Skeletal muscle satellite cell (primary cell): ENCODE results near the gene HLA-DMB.

Experiments used
- H3K27me3 ChIP-seq: 2 replicates; pipeline ENCODE4 v1.7.0; 2013; ENCODE audit warnings: low read length; ENCODE audit not compliant: control insufficient read depth, insufficient read depth
- H3K36me3 ChIP-seq: 2 replicates; pipeline ENCODE4 v1.7.0; 2013; ENCODE audit warnings: mild to moderate bottlenecking, control low read depth, low read length; ENCODE audit not compliant: insufficient read depth
- H3K4me1 ChIP-seq: 2 replicates; pipeline ENCODE4 v1.7.0; 2013; ENCODE audit warnings: low read length; ENCODE audit not compliant: control insufficient read depth, insufficient read depth
- H3K4me2 ChIP-seq: 2 replicates; pipeline ENCODE4 v1.7.0; 2013; ENCODE audit warnings: mild to moderate bottlenecking, low read length
- H3K4me3 ChIP-seq: 2 replicates; pipeline ENCODE4 v1.7.0; 2013; ENCODE audit warnings: low read length
- H3K9ac ChIP-seq: 2 replicates; pipeline ENCODE4 v1.7.0; 2013; ENCODE audit warnings: mild to moderate bottlenecking, low read depth, low read length, moderate library complexity
- H3K9me3 ChIP-seq: replicated peaks from 2 replicates; pipeline ENCODE4 v1.7.0; 2013; ENCODE audit warnings: mild to moderate bottlenecking, control low read depth, low read length

Gene HLA-DMB

DNA sequence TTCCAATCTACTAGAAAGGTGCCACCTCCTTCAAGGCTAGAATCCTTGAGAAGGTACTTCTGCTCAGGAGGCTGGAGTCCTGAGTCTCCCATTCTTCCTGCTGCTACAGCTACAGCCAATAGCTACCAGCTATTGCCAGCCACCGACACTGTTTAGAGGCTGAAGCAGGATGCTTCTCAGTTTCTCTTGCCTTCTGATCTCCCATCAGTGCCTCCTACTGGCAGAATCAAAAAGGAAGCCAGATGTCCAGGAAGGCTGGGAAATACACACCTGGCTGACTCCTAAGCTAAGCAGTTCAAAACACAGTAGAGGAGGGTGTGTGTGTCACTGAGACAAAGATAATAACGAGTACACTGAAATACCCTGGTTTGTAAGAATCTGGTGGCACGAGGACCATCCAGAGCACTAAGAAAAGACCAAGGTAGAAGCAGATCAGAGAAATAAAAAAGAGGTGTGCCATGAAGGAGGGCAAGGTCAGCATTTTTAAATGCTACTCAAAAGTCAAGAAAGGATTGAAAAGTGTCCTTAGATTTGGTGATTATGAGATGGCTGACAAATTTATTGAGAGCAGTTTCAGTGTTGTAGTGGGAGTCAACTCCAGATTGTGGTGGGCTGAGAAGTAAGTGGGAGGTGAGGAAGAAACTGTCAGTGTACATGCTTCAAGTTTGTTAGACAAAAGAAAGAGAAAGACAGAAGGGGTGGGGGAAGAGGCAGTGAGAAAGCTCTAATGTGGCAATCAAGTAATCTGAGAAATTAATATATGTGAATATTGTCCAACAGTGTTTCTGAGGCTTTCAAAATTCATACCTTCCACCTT lies 14.4 kb upstream of the HLA-DMB start:
- Histone ChIP-seq H3K9me3 (no peaks in the 10 kb centered on the region), H3K4me2 (no peak overlapping the region), H3K4me3 (no peak overlapping the region), H3K9ac (no peak overlapping the region), H3K36me3 (no peaks in the 10 kb centered on the region), H3K4me1 (no peaks in the 10 kb centered on the region), H3K27me3 (no peaks in the 10 kb centered on the region)

DNA sequence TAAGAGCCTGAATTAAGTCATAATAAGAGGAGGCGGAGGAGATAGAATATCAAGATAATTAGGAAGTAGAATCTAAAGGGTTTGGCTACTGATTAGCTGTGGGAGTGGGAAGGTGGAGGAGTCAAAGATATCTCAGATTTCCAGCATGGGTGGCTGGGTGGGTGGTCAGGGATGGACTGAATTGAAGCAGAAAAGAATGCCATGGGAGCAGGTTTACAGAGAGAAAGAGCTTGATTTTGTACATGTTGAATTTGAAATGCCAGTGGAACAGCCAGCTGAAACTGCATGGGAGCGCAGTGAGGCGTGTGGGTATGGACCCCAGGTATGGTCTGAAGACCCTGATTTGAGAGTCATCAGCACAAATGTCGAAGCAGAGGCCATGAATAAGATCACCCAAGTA lies 13.4 kb upstream of the HLA-DMB start:
- Histone ChIP-seq H3K36me3 (no peaks in the 10 kb centered on the region), H3K9me3 (no peaks in the 10 kb centered on the region), H3K4me2 (no peak overlapping the region), H3K4me3 (no peak overlapping the region), H3K27me3 (no peaks in the 10 kb centered on the region), H3K9ac (no peak overlapping the region), H3K4me1 (no peaks in the 10 kb centered on the region)

DNA sequence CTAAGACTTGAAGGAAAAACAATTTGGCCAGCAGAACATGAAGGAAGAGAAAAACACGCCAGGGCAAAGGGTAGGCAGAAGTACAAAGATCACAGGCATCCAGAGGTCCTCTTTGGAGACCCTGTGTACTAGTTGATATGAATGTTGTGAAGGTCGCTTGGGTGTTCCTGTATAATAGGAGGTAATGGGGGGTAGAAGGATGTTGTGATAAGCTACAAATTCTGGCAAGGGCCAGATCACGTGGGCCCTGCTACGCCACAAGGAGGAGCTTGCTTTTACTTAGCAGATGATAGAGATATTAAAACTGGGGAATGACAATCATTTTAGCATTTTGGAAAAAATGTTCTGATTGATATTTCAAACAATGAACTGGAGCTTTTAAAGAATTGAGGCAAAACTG lies 12.9 kb upstream of the HLA-DMB start:
- Histone ChIP-seq H3K9ac (no peak overlapping the region), H3K4me3 (no peak overlapping the region), H3K36me3 (no peaks in the 10 kb centered on the region), H3K4me2 (no peak overlapping the region), H3K9me3 (no peaks in the 10 kb centered on the region), H3K27me3 (peaks cover 4% of the 10 kb centered on the region), H3K4me1 (no peaks in the 10 kb centered on the region)

DNA sequence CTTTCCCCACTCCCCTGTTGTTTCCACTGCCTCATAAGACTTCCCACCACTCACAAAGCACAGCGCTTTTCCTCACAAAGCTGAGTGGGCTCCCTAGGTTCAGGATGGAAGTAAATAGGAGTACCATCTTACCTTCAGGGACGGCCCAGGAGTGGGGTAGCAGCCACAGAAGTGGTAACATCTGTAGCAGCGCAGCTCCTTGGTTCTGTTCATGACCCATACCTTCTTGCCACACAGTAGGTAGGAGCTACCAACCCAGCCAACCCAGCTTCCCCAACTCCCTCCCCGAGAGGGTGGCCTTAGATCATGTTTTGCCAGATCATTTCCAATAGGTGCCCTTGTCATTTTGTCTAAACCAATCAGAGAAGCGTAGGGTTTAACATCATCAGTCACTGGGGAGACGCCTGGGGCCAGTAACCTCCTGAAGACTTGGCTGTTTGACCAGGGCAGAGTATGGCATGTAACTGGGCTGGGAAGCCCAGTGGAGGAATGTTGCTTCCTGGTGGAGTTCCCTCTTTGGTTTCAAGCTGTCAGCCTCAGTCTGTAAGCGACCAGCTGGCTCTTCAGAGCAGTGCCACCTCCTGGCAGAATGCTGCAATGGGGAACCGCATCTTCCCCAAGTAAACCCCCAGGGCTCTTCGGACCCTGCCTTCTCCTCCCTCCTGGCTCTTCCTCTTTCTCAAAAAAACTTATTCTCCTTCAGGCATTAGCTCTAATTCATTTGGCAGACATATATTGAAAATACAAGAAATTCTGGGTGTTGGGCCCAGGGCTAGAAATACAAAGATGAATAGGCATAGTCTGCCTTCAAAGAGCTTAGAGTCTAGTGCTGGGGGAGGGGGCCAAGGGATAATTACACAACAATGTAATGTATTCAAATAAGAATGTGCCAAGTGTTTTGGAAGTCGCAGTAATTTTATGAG lies 12.2 kb upstream of the HLA-DMB start, which contains the start of gene HLA-DMA:
Gene HLA-DMA (minus strand): TSS at position 281 of the 923 bp plus-strand sequence. CDS start 61 bp downstream, at position 220.
- Histone ChIP-seq H3K4me1 (no peaks in the 10 kb centered on the region), H3K9me3 (no peaks in the 10 kb centered on the region), H3K27me3 (peaks cover 11% of the 10 kb centered on the region), H3K36me3 (no peaks in the 10 kb centered on the region), H3K4me2 (peak within 1 kb of the TSS; percentile 44), H3K4me3 (no peak within 1 kb of the TSS), H3K9ac (no peak within 1 kb of the TSS)

DNA sequence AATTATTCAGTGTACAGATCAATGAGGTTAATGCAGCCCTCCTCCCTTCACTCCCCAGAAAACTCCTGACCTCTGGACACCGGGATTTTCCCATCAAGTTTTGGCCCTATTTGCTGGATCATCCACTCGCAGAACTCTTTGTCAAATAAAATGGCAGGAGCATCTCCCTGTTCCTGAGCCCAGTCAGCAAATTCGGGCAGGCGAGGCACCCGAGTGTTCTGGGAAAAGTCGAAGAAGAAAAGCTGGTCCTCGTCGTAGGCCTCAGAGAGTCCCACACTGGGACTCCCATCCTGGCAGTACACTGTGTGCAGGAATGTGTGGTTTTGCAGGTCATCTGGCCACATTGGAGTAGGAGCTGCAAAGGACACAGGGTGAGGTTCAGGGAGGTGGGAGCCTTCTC lies 9.6 kb upstream of the HLA-DMB start:
- no peaks in the 10 kb centered on the region for H3K36me3 ChIP-seq
- no peaks in the 10 kb centered on the region for H3K4me1 ChIP-seq
- no peak overlapping the region for H3K4me3 ChIP-seq
- no peak overlapping the region for H3K4me2 ChIP-seq
- H3K9ac ChIP-seq = no peak overlapping the region
- peaks cover 25% of the 10 kb centered on the region for H3K27me3 ChIP-seq
- no peaks in the 10 kb centered on the region for H3K9me3 ChIP-seq

DNA sequence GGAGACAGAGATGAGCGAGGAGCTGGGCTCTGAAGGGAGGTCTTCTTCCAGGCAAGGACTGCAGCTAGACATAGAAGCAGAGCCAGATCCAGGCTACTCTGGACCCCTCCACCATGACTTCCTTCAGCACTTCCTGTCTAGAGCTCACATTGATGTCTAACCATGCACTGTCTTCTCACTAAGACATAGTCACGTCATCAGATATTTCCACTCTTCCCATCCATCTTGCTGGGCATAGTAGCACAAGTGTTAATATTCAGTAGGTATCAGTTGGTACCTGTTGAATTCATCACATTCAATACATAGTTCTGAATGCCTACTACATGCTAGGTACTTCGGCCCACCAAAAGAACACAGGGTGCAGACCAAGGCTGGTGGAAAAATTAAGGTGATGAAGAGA lies 9.2 kb upstream of the HLA-DMB start:
- H3K27me3 ChIP-seq = peaks cover 28% of the 10 kb centered on the region
- no peaks in the 10 kb centered on the region for H3K36me3 ChIP-seq
- no peak overlapping the region for H3K4me3 ChIP-seq
- no peak overlapping the region for H3K4me2 ChIP-seq
- H3K9me3 ChIP-seq = no peaks in the 10 kb centered on the region
- no peaks in the 10 kb centered on the region for H3K4me1 ChIP-seq
- no peak overlapping the region for H3K9ac ChIP-seq

DNA sequence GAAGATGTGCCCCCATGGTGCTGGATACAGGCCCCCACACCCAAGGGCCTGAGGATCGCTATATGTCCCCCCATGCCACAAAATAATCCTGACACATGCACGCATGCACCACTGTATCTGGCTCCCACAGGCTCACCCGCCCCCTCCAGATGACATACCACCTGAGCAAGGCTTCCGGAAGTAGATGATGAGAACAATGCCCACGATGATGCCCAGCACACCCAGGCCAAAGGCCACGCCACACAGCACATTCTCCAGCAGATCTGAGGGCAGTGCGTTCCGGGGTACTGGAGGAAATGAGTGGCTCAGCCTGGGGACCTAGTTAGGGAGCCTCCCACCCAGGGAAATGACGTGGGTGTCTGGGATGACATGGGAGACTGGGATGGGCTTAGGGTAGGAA lies 8.3 kb upstream of the HLA-DMB start:
- H3K4me1 ChIP-seq = no peaks in the 10 kb centered on the region
- no peaks in the 10 kb centered on the region for H3K36me3 ChIP-seq
- no peak overlapping the region for H3K4me2 ChIP-seq
- no peaks in the 10 kb centered on the region for H3K9me3 ChIP-seq
- no peak overlapping the region for H3K4me3 ChIP-seq
- no peak overlapping the region for H3K9ac ChIP-seq
- H3K27me3 ChIP-seq = peaks cover 36% of the 10 kb centered on the region

DNA sequence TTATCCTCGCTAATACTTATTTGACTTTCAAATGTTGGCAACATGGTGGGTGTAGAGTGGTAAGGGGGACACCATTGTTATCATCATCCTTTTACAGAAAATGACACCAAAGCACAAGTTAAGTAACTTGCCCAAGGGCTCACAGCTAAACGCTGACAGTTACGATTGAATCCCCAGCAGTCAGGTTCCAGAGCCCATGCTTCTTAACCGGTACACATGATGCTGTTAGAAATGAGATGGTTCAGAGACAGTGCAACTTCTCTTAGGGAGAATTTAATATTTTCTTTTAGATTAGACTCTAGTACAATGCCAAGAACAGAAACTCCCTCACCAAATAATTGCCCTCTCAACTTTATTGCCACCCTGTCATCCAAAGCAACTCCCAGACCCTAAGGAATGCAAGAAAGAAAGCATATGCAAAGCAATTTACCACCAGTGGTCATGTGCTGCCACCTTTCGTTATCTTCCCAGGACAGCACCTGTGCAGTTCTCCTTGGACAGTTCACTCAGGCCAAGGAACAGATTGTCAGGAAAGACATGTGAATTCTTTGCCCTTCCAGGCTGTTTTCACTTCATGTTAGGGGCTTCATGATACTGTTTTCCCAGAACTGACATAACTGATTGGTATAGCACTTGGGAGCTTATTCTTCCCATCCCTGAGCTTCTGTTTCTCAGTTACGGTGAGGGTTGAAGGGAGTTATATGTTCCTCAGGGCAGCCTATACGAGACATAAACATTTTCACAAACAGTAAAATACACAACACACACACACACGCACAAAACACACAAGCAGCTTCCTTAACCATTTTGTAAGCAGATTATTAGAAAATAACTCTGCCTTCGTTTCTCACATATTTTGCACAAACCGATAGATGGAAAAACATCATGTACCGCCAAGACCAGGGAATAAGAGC lies 7.0 kb upstream of the HLA-DMB start:
- no peak overlapping the region for H3K9ac ChIP-seq
- no peaks in the 10 kb centered on the region for H3K36me3 ChIP-seq
- peaks cover 45% of the 10 kb centered on the region for H3K27me3 ChIP-seq
- no peak overlapping the region for H3K4me2 ChIP-seq
- no peaks in the 10 kb centered on the region for H3K9me3 ChIP-seq
- no peak overlapping the region for H3K4me3 ChIP-seq
- H3K4me1 ChIP-seq = no peaks in the 10 kb centered on the region

DNA sequence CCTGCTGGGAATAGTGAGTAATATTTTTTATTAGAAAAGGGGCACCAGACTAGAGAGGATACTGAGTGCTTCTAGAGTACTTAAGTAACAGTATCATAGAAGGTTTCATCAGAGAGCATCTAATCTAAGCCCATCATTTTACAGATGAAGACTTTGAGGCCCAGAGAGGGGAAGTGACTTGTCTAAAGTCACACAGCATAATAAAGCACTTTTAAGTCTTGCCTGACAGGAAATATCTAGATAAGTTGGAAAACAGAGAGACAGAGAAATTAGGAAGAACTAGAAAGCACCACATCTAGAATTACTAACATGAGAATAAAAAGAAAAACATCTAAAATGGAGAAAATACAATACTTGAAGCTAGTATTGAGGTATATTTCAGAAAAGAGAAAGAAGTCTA lies 6.1 kb upstream of the HLA-DMB start:
- H3K9me3 ChIP-seq = no peaks in the 10 kb centered on the region
- no peaks in the 10 kb centered on the region for H3K4me1 ChIP-seq
- no peak overlapping the region for H3K4me2 ChIP-seq
- no peak overlapping the region for H3K9ac ChIP-seq
- no peaks in the 10 kb centered on the region for H3K36me3 ChIP-seq
- H3K27me3 ChIP-seq = peaks cover 52% of the 10 kb centered on the region
- no peak overlapping the region for H3K4me3 ChIP-seq

DNA sequence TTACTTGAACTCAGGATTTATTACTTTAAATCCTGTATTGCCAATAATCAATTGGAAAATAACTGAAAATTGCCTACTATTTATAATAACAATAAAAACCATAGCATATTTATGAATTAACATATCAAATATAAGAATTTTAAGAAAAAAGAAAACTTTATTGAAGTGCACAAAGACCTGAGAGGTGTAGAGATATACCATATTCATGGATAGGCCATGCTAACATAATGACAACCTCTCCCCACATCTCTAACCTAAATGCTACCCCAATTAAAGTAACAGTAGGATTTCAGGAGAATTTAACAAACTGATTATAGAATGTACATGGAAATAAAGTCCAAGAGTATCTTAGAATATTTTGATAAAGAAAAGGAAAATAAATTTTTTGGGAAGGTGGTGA lies 5.1 kb upstream of the HLA-DMB start:
- Histone ChIP-seq H3K9me3 (no peaks in the 10 kb centered on the region), H3K4me2 (no peak overlapping the region), H3K4me1 (no peaks in the 10 kb centered on the region), H3K9ac (no peak overlapping the region), H3K27me3 (peaks cover 59% of the 10 kb centered on the region), H3K36me3 (no peaks in the 10 kb centered on the region), H3K4me3 (no peak overlapping the region)
